GM06990 (cell line): Measurements from ENCODE around the gene SCN3B.
A peak's percentile ranks its signal among the peaks of the same experiment; 100 is the strongest.

Experiments
- DNase-seq: peaks from one replicate; pipeline ENCODE4 v3.0.0-alpha.2; 2011; ENCODE audit not compliant: insufficient read length; ENCODE audit errors: extremely low read depth
- H3K27me3 ChIP-seq: replicated peaks from 2 replicates; pipeline ENCODE4 v1.6.0; 2011; ENCODE audit warnings: low read length; ENCODE audit not compliant: control insufficient read depth, insufficient read depth
- H3K36me3 ChIP-seq: 2 replicates; pipeline ENCODE4 v1.5.1; 2011; ENCODE audit warnings: low read length; ENCODE audit not compliant: control insufficient read depth, insufficient read depth
- H3K4me3 ChIP-seq: replicated peaks from 2 replicates; pipeline ENCODE4 v1.5.1; 2011; ENCODE audit warnings: low read depth, mild to moderate bottlenecking, control low read depth, low read length
- CTCF ChIP-seq: IDR thresholded peaks from 2 replicates; pipeline ENCODE4 v1.5.1; 2011; ENCODE audit warnings: low read length, control low read depth, mild to moderate bottlenecking, inconsistent platforms; ENCODE audit not compliant: insufficient read depth, poor library complexity, severe bottlenecking

SCN3B gene

DNA sequence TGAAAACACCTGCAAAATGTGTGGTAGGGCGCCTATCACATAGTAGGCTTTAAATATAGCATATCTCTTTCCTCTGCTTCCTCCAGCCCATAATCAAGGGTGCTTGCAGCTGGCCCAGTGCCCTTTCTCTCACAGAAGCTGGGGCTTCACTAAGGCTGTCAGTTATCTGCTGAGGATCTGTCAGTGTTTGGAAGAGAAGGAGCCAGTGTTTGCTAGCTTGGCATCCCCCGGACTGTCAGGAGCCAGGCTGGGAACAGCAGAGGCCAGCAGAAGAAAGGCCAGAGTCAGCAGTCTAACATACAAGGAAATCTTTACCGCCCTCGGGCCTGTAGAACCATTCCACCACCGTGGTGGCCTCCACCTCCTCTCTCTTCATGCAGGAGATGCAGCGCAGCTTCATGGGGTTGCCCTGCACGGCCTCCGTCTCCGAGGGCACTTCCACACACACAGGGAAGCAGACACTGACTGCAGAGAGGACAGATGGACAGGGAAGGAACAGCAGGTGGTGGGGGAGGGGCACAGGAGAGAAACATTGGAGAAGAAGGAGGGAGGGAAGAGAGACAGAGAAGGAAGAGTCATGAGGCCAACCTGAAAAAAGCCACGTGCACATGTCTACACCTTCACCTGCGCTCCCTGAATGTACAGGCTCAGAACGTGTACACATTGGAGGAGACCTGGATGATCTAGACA, 9.0 kb downstream of the SCN3B start:
- Histone ChIP-seq H3K4me3 (no peak overlapping the region), H3K27me3 (no peaks in the 10 kb centered on the region; the same call in none of the 2 replicates), H3K36me3 (no peaks in the 10 kb centered on the region)
- no peak for DNase-seq
- no peak for TF ChIP-seq CTCF

GRCh38 chr11:123642435-123642834, 12.0 kb downstream of the SCN3B start:
- TF ChIP-seq CTCF = no peak
- no peak overlapping the region for H3K4me3 ChIP-seq
- no peaks in the 10 kb centered on the region; the same call in none of the 2 replicates for H3K27me3 ChIP-seq
- H3K36me3 ChIP-seq = no peaks in the 10 kb centered on the region
- no peak for DNase-seq

- TF ChIP-seq CTCF = no peak
- no peaks in the 10 kb centered on the region for H3K36me3 ChIP-seq
- no peak overlapping the region for H3K4me3 ChIP-seq
- H3K27me3 ChIP-seq = no peaks in the 10 kb centered on the region; the same call in none of the 2 replicates
- no peak for DNase-seq
Observed at GRCh38 chr11:123641495-123641840, 13.0 kb downstream of the SCN3B start.

DNA sequence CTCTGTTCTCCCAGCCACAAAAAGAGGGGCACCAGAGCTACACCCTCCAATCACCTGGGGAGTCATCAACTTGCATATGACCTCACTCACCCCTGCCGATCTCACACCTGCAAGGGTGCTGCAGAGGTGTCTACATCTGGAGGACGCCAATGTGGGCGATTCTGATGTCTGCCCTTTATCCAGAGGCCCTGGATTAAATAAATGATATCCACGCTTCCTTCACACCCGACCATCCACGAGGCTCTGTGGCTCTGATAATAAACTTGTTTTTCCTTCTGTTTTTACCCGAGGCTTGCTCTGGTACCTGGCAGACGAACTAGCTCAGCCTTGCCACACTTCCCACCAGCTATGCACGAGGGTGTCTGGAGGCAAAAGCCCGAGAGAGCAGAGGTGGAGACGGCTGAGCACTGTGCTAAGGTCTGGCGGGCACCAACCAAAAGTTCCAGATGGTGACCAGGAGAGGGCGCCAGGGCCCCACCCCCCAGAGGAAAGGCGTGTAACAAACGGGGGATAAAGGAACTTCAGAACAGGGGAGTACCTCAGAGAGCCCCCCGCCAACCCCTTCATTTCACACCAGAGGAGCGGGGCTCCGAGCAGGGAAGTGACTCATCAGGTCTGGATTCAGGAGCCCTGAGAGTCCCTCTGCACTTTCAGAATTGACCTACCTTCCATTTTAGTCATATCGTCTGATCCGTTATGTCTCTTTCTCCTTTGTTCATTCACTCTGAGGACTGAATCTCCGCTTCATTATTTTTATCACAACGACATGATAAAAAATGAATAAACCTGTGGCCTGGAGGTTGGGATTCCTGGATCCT, 13.5 kb downstream of the SCN3B start:
- DNase-seq = peak; percentile 30

GRCh38 chr11:123640029-123640428, 14.4 kb downstream of the SCN3B start:
- no peaks in the 10 kb centered on the region for H3K36me3 ChIP-seq
- TF ChIP-seq CTCF = no peak
- DNase-seq = no peak
- no peaks in the 10 kb centered on the region; the same call in none of the 2 replicates for H3K27me3 ChIP-seq
- H3K4me3 ChIP-seq = no peak overlapping the region

More for the DNA sequence above, 13.5 kb downstream of the SCN3B start:
- TF ChIP-seq CTCF = peak; percentile 89
- H3K27me3 ChIP-seq = no peaks in the 10 kb centered on the region; the same call in none of the 2 replicates
- H3K36me3 ChIP-seq = no peaks in the 10 kb centered on the region
- H3K4me3 ChIP-seq = no peak overlapping the region
